NT2/D1 (cell line): ENCODE measurements around the gene PIK3R5.

Source experiments
- DNase-seq: peaks from one replicate; pipeline ENCODE4 v3.0.0-alpha.2; 2011; ENCODE audit warnings: low read depth, low spot score
- H3K27me3 ChIP-seq: 2 replicates; pipeline ENCODE4 v1.6.0; 2011; ENCODE audit warnings: mild to moderate bottlenecking; ENCODE audit not compliant: insufficient read length, insufficient read depth
- H3K36me3 ChIP-seq: 2 replicates; pipeline ENCODE4 v1.6.1; 2011; ENCODE audit warnings: mild to moderate bottlenecking, low read length, mixed read lengths; ENCODE audit not compliant: insufficient read depth, insufficient read length
- H3K4me1 ChIP-seq: 2 replicates; pipeline ENCODE4 v1.5.1; 2011; ENCODE audit not compliant: insufficient read depth, insufficient read length
- H3K4me3 ChIP-seq: 2 replicates; pipeline ENCODE4 v1.5.1; 2011; ENCODE audit warnings: low read depth; ENCODE audit not compliant: insufficient read length
- H3K9ac ChIP-seq: 2 replicates; pipeline ENCODE4 v1.6.0; 2011; ENCODE audit warnings: low read depth; ENCODE audit not compliant: insufficient read length
- H3K9me3 ChIP-seq: 2 replicates; pipeline ENCODE4 v1.5.1; 2011; ENCODE audit warnings: mild to moderate bottlenecking, low read length; ENCODE audit not compliant: insufficient read depth
- SUZ12 ChIP-seq: IDR thresholded peaks from 2 replicates; pipeline ENCODE4 v1.6.1; 2011; ENCODE audit not compliant: insufficient read length, insufficient read depth; ENCODE audit errors: extremely low read depth
- YY1 ChIP-seq: IDR thresholded peaks from 2 replicates; pipeline ENCODE4 v1.6.1; 2011; ENCODE audit not compliant: insufficient read length, insufficient read depth
- ZNF274 ChIP-seq: IDR thresholded peaks from 2 replicates; pipeline ENCODE4 v1.6.1; 2011; ENCODE audit warnings: mild to moderate bottlenecking, low read depth, low read length

The PIK3R5 gene

GRCh38 chr17:8981443-8981842 is 15.9 kb upstream of the PIK3R5 start:
- Histone ChIP-seq H3K4me3 (no peak overlapping the region), H3K27me3 (no peaks in the 10 kb centered on the region), H3K36me3 (no peaks in the 10 kb centered on the region), H3K9me3 (peaks cover 10% of the 10 kb centered on the region; the same call in 1 of the 2 replicates), H3K9ac (no peak overlapping the region), H3K4me1 (no peaks in the 10 kb centered on the region)
- no peak for TF ChIP-seq SUZ12
- no peak for DNase-seq

GRCh38 chr17:8979715-8980114 is 14.2 kb upstream of the PIK3R5 start:
- Histone ChIP-seq H3K9me3 (0 out of 2 replicates have a peak, but pooled peaks cover 2% of the 10 kb centered on the region), H3K4me1 (no peaks in the 10 kb centered on the region), H3K9ac (no peak overlapping the region), H3K4me3 (no peak overlapping the region), H3K36me3 (no peaks in the 10 kb centered on the region), H3K27me3 (no peaks in the 10 kb centered on the region)
- TF ChIP-seq SUZ12 (no peak), ZNF274 (no peak), YY1 (no peak)
- DNase-seq, result no peak

GRCh38 chr17:8976638-8977037 is 11.1 kb upstream of the PIK3R5 start:
- Histone ChIP-seq H3K27me3 (no peaks in the 10 kb centered on the region), H3K9ac (no peak overlapping the region), H3K4me1 (no peaks in the 10 kb centered on the region), H3K36me3 (no peaks in the 10 kb centered on the region), H3K4me3 (no peak overlapping the region), H3K9me3 (0 out of 2 replicates have a peak, but pooled peaks cover 4% of the 10 kb centered on the region)
- TF ChIP-seq YY1, result no peak
- no peak for TF ChIP-seq ZNF274
- no peak for TF ChIP-seq SUZ12
- no peak for DNase-seq

- Histone ChIP-seq H3K9me3 (0 out of 2 replicates have a peak, but pooled peaks cover 4% of the 10 kb centered on the region), H3K9ac (no peak overlapping the region), H3K4me3 (no peak overlapping the region), H3K4me1 (no peaks in the 10 kb centered on the region), H3K36me3 (no peaks in the 10 kb centered on the region), H3K27me3 (no peaks in the 10 kb centered on the region)
- DNase-seq, result no peak
- no peak for TF ChIP-seq SUZ12
These were observed 9.7 kb upstream of the PIK3R5 start for GRCh38 chr17:8975091-8975725.

DNA sequence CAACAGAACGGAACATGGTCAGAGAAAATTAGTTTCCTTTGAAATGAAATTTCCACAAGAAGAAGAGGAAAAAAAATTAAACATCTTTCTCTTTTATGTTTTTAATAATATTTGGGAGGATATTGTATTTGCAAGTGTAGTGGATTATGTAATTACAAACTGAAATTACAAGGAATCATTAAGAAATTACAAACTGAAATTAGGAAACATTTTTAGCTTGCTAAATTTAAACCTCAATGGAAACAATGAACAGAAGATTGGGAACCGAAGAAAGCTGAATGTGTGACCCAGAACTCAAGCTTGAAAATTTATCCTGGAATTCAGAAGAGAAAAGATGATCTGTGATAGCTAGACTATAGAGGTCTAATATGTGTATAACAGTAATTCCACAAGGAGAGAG is 4.4 kb upstream of the PIK3R5 start:
- H3K4me3 ChIP-seq, result no peak overlapping the region
- H3K27me3 ChIP-seq, result peaks cover 19% of the 10 kb centered on the region
- TF ChIP-seq YY1, result no peak
- TF ChIP-seq ZNF274, result no peak
- TF ChIP-seq SUZ12, result no peak
- H3K9me3 ChIP-seq, result 0 out of 2 replicates have a peak, but pooled peaks cover 4% of the 10 kb centered on the region
- no peaks in the 10 kb centered on the region for H3K4me1 ChIP-seq
- DNase-seq, result no peak
- no peaks in the 10 kb centered on the region for H3K36me3 ChIP-seq
- H3K9ac ChIP-seq, result no peak overlapping the region

DNA sequence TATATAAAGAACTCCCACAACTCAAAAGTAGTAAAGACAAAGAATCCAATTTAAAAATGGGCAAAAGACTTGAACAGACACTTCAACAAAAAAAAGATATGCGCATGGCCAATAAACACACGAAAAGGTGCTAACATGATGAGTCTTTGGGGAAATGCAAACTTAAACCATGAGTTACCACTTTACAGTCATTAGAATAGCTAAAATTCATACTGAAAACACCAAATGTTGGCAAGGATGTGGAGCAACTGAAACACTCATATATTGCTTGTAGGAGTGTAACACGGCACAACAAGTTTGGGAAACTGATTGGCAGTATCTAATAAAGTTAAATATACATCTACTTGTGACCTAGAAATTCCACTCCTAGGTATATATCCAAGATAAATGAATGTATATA is 3.0 kb upstream of the PIK3R5 start:
- TF ChIP-seq YY1 (no peak), ZNF274 (no peak), SUZ12 (no peak)
- no peaks in the 10 kb centered on the region for H3K4me1 ChIP-seq
- H3K27me3 ChIP-seq, result peaks cover 32% of the 10 kb centered on the region
- H3K4me3 ChIP-seq, result no peak overlapping the region
- no peak for DNase-seq
- no peaks in the 10 kb centered on the region for H3K36me3 ChIP-seq
- H3K9ac ChIP-seq, result no peak overlapping the region
- H3K9me3 ChIP-seq, result 0 out of 2 replicates have a peak, but pooled peaks cover 4% of the 10 kb centered on the region

DNA sequence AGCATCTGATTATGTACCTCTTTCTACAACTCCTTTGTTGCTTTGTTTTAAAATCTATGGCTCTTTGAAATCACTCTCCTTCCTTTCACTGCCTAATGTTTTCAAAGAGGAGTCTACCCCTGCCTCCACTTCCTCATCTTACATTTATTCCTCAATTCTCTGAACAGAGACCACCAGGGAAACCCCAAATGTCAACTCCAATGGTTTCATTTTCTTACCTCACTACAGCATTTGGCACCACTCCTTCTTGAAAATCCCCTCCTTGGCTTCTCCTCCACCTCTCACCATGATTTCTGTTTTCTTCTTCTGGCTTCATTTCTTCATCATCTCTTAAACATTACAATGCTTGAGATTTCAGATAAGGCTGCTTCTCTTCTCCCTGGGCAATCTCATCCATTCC is 2.4 kb upstream of the PIK3R5 start:
- no peaks in the 10 kb centered on the region for H3K4me1 ChIP-seq
- TF ChIP-seq SUZ12 (no peak), ZNF274 (no peak), YY1 (no peak)

More for the DNA sequence above, 2.4 kb upstream of the PIK3R5 start:
- DNase-seq, result no peak
- Histone ChIP-seq H3K27me3 (peaks cover 32% of the 10 kb centered on the region), H3K9ac (no peak overlapping the region), H3K36me3 (no peaks in the 10 kb centered on the region), H3K4me3 (no peak overlapping the region), H3K9me3 (0 out of 2 replicates have a peak, but pooled peaks cover 4% of the 10 kb centered on the region)
